ENCODE results near the gene PJA1.
A peak's percentile ranks its signal among the peaks of the same experiment; 100 is the strongest.

Gene PJA1, protein sequence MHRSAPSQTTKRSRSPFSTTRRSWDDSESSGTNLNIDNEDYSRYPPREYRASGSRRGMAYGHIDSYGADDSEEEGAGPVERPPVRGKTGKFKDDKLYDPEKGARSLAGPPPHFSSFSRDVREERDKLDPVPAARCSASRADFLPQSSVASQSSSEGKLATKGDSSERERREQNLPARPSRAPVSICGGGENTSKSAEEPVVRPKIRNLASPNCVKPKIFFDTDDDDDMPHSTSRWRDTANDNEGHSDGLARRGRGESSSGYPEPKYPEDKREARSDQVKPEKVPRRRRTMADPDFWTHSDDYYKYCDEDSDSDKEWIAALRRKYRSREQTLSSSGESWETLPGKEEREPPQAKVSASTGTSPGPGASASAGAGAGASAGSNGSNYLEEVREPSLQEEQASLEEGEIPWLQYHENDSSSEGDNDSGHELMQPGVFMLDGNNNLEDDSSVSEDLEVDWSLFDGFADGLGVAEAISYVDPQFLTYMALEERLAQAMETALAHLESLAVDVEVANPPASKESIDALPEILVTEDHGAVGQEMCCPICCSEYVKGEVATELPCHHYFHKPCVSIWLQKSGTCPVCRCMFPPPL

GRCh38 chrX:69165087-69165651 is at the start of gene PJA1:
Gene PJA1, minus strand, starts transcription at chrX:69165453. Its CDS starts 2,380 bp downstream, at chrX:69163073.
- peak; percentile 62 for DNase-seq (ENCODE audit: low spot score)

- no peak for DNase-seq (ENCODE audit: low spot score)
Observed at GRCh38 chrX:69214463-69214862, 49.2 kb upstream of the PJA1 start.

DNA sequence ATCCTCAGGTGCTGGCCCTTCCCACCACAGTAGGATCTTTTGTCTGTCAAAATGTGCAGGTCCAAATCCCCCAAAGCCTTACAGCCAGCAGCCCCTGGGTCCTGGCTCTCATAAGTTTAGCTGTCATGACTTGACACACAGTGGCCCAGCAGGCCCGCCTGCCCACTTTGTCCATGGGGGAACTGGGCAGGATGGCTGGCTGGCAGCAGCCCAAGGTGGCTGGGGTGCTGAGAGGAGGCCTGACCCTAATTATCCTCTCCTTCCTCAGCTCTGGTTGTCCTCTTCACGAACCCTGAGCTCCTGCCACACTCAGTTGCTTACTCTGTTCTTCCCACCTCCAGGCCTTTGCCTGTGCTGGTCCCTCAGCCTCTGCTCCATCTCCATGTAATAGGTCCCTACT is 46.4 kb upstream of the PJA1 start:
- DNase-seq (ENCODE audit: low spot score) = no peak

DNA sequence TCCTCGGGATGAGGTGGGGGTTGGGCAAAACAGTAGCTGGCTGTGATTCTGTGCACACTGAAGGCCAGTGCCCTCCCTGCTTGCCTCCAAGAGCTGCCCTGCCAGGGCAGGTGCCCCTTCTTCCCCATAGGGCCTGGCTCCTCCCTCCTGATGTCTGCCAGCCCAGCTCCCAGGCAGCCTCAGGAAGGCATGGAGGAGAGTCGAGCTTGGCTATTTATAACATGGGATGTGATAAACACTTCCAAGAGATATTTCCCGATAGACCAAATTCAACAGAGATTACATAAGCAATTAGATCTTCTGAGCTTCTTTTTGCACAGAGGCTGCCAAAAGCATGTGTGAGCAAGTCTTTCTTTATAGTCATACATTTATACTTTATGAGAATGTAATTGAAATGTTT is 45.3 kb upstream of the PJA1 start:
- DNase-seq (ENCODE audit: low spot score) = no peak

DNA sequence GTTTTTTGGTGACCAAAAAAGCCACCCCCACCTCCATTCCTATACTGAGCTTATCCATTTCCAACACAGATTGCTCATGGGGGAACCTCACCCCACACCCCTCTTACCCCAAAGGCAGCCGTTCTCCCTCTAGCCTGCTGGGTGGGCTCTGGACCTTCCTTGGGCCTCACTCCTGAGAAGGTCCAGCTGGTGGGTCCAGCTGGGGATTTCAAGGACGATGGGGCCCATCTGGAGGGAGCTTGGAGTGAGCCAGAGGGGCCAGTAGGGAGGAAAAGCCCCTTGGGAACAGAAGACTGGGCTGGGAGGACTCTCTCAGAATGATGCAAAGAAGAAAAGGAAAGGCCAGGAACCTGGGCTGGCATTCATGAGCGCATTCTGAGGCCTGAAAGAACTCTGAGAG is 42.0 kb upstream of the PJA1 start:
- no peak for DNase-seq (ENCODE audit: low spot score)

GRCh38 chrX:69203638-69204037 is 38.4 kb upstream of the PJA1 start:
- DNase-seq (ENCODE audit: low spot score) = no peak

DNA sequence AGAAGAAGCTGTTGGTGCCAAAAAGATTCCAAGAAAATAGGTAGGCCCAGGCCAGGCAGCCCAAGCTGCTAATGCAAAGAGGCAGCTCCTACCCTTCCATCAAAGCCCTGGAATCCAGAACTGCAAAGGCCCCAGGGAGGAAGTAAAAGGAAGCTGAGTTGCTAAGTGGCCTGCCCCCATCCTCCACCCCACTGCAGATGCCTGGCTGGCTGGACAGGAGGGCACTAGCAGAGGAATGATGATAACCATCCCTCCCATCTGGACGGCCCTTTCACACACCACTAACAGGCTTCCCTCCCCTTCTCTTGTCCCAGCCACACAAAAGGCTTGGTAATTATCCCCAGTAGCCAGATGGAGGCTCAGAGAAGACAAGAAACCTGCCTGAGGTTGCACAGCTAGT is 32.4 kb upstream of the PJA1 start:
- no peak for DNase-seq (ENCODE audit: low spot score)

- no peak for DNase-seq (ENCODE audit: low spot score)
Observed at GRCh38 chrX:69196666-69197065, 31.4 kb upstream of the PJA1 start.

GRCh38 chrX:69195810-69196209 is 30.6 kb upstream of the PJA1 start:
- no peak for DNase-seq (ENCODE audit: low spot score)

DNA sequence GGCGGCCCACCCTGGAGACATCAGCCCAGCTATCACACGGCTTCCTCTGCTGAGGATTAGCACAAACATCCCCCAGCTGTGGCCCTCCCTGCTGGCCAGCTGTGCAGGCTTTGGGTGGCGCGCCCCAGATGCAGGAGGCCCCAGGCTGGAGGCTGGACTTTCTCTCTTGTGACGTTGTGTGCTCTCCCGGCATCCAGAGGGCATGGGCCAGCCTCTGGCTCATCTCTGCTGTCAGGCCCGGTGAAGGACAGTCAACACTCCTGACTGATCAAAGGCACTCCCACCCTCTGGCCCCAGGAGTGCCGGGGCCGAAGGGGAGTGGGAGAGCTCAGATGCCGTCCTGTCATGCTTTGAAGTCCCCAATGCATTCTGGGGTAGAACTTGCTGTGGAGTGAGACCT is 29.9 kb upstream of the PJA1 start:
- no peak for DNase-seq (ENCODE audit: low spot score)

GRCh38 chrX:69192603-69193002 is 27.4 kb upstream of the PJA1 start:
- no peak for DNase-seq (ENCODE audit: low spot score)

DNA sequence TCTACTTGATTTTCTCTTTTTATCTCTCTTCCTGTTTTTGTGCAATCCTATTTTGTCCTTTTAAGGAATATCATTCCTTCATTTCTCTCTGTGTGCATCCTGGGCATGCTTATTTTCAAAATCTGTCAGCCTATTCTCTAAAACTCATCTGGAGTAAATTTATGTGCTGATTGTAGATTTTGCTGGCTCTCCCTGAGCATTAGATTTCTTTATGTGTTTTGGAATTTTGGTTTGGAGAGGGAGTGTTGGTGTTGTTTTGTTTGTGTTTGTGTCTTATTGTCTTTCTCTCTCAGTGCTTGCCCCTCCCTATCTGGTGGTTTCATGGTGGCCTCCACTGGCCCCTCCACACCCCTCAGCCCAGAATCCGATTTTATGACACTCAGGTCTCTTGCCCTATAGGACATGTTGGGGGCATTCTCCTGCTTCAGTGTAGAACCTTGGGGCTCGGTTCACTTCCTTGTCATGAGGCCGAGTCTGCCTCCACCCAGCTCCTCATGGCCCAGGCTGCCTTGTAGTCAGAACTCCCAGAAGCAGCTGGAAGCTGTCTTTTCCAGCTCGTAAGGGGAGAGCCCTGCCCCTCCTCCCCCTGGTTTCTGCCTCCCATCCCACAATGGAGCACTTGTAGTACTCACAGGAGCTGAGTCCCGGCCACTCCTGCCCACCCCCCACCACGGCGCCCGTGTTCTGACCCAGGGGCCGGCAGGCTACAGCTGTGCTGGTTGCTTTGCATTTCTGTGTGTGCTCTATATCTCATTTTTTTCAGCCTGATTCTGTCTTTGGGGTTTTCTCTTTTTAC is 24.5 kb upstream of the PJA1 start:
- no peak for DNase-seq (ENCODE audit: low spot score)

- DNase-seq (ENCODE audit: low spot score) = no peak
Observed at GRCh38 chrX:69186651-69187050, 21.4 kb upstream of the PJA1 start.

DNA sequence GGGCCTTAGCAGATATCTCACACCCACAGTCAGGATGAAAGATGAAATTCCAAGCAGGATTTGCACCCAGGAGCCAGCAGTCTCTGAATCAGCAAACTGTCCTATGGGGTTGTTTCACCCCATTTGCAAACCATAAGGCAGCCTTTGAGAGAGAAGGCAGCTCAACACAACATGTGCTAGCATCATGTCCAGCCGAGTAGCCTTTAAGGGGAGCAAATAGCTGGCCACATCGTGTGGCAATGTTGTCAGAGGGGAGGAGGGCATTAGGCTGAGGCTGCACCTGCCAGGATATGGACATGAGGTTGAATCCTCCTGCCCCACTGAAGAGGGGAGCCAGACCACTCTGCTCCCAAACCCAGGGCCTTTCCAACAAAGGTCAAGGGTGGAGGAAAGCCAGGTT is 20.6 kb upstream of the PJA1 start:
- DNase-seq (ENCODE audit: low spot score) = no peak

DNA sequence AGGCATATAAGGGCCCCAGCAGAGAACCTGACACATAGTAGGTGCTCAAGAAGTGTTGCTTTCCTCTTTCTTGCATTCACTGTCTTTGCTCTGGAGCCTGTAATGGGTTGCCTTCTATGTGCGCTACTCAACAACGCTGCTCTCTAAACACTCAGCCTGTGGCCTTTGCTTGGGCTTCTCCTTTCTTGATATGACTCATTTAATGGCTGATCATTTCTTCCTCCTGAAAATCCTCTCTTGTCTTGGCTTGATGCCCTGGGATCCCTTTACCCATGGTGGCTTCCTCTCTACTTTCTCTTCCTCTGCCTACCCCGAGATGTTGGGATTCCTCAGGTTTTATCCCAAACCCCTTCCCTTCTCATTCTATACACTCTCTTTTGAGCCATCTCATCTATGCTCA is 19.9 kb upstream of the PJA1 start:
- DNase-seq (ENCODE audit: low spot score) = no peak

GRCh38 chrX:69182818-69183380 is 17.6 kb upstream of the PJA1 start:
- no peak for DNase-seq (ENCODE audit: low spot score)

GRCh38 chrX:69179380-69179911 is 14.2 kb upstream of the PJA1 start:
- DNase-seq (ENCODE audit: low spot score) = no peak

- DNase-seq (ENCODE audit: low spot score) = no peak
Observed at GRCh38 chrX:69178592-69178991, 13.3 kb upstream of the PJA1 start.

DNA sequence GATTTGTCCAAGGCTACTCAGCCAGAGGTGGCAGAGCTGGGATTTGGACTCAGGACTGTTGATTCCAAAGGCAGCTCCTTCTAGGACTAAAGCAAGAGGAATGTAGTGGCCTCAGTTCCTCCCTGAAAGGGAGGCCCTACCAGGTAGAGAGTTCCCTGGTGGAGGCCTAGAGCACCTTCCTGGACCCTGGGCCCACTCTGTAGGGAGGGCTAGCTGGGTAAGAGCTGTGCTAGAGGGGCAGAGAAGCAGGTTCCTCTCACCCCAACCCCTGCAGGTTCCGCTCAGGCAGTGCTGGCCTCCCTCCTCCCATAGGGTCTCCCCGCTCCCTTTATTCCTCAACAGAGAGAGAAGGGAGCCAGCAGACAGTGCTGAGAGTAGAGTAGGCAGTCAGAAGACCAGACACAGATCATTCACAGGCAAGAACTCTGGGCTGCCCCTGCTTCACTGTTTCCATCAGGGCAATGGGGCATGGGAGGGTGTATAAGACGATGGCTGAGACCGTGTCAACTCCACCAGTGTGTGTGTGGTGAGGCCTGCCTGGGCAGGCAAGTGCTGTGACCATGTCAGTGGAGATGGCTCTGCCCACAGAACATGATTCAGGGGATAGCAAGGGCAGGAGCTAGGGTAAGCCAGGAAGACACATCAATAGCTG is 12.4 kb upstream of the PJA1 start:
- no peak for DNase-seq (ENCODE audit: low spot score)

GRCh38 chrX:69176053-69176452 is 10.8 kb upstream of the PJA1 start:
- no peak for DNase-seq (ENCODE audit: low spot score)

- DNase-seq (ENCODE audit: low spot score) = no peak
Observed at GRCh38 chrX:69173906-69174305, 8.7 kb upstream of the PJA1 start.

- DNase-seq (ENCODE audit: low spot score) = no peak
Observed at GRCh38 chrX:69172937-69173336, 7.7 kb upstream of the PJA1 start.

All from CD4-positive, alpha-beta T cell treated with Interleukin-2 at 100 ng/mL for 4 hours (primary cell).